ENCODE measurements around the gene MDM1. TPM values are rescaled to one million over a fixed set of nuclear protein-coding genes. Genes with fewer than 3 reads are reported as not detected.

MDM1 gene
- total RNA-seq, 3 donors from 2014 or later, result 7.1 to 70.9 (median 11.5) TPM

DNA sequence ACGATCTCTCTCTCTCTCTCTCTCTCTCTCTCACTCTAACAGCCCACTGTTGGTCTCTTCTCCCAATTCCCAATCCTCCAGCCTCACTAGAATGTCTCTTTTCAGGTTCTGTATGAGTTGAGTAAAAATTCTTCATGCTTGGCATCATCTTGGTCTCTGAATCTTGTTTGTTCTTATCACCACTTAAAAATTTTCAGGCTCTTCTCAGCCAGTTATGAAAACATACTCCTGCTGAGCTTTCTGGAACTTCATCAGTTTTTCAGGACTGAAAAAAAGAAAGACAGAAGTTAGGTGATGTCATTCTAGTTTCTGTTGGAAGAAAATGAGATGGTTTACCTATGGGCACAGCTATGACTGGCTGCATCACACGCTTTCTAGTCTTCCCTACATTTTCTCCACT, 67.3 kb downstream of the MDM1 start:
- H3K4me3 ChIP-seq, result no peak overlapping the region
- DNase-seq (no peak), ATAC-seq (no peak)
- H3K36me3 ChIP-seq (ENCODE audit: low read depth), result no peaks in the 10 kb centered on the region
- H3K4me1 ChIP-seq (ENCODE audit: low read depth), result no peaks in the 10 kb centered on the region
- TF ChIP-seq, protein P1, sequence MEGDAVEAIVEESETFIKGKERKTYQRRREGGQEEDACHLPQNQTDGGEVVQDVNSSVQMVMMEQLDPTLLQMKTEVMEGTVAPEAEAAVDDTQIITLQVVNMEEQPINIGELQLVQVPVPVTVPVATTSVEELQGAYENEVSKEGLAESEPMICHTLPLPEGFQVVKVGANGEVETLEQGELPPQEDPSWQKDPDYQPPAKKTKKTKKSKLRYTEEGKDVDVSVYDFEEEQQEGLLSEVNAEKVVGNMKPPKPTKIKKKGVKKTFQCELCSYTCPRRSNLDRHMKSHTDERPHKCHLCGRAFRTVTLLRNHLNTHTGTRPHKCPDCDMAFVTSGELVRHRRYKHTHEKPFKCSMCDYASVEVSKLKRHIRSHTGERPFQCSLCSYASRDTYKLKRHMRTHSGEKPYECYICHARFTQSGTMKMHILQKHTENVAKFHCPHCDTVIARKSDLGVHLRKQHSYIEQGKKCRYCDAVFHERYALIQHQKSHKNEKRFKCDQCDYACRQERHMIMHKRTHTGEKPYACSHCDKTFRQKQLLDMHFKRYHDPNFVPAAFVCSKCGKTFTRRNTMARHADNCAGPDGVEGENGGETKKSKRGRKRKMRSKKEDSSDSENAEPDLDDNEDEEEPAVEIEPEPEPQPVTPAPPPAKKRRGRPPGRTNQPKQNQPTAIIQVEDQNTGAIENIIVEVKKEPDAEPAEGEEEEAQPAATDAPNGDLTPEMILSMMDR (IDR thresholded peaks at IDR 0.05), result no peak
- H3K9me3 ChIP-seq, result no peaks in the 10 kb centered on the region
- intact Hi-C loops (cut with DNase I, micrococcal nuclease), result no loop called here

DNA sequence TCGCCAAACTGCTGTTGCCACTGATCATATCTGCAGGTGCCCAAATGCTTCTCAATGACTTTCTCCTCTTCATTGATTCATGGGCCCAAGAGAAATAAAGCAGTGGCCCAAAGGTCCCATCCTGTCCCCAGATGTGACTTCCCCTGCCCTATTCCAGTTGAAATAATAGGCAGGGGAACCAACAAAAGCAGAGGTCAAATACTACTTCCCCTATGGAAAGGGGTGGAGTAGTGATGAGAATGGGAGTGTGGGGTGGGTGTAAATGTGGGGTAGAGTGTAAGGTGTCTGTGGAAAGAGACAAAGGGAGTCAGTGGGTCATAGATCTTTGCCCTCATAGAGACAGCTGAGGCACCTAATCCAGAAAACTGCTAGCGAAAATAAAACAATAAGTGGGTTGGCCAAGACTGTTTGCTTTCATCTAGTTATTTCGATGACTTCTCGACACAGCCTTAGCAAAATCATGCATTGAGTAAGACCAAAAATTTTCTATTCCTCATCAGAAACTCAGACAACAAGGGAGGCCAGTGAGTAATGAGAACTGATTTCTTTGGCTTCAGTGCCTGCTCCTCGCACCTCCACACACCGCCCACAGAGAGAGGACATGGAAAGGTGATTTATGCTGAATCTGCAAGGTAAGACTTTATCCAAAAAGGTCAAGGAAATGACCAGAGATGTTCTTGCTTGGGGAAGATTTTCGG, 67.9 kb downstream of the MDM1 start:
- TF ChIP-seq, protein P1 (IDR thresholded peaks at IDR 0.05), result no peak
- H3K4me1 ChIP-seq (ENCODE audit: low read depth), result no peaks in the 10 kb centered on the region
- ATAC-seq (no peak), DNase-seq (no peak)
- H3K9me3 ChIP-seq, result no peaks in the 10 kb centered on the region
- H3K36me3 ChIP-seq (ENCODE audit: low read depth), result no peaks in the 10 kb centered on the region
- no peak overlapping the region for H3K4me3 ChIP-seq
- intact Hi-C loops (cut with DNase I, micrococcal nuclease), result no loop called here

DNA sequence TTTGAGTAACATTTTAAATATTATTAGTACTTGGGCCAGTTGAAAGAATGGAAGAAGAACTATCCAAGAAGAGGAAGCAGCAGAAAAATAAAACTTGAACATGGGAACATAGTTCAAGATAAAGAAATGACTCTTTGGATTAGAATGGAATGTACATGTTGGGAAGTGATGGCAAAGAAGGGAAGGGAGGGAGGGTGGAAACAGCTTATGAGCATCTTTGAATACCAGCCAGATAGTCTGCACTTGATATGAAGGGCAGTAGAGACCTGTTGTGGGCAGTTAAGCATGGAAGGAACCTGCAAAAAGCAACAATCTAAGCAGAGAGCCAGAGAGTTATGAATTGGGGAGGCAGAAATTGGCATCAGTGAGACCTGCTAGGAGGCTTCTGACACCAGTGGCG, 68.8 kb downstream of the MDM1 start:
- no peaks in the 10 kb centered on the region for H3K9me3 ChIP-seq
- H3K4me1 ChIP-seq (ENCODE audit: low read depth), result no peaks in the 10 kb centered on the region
- no peak overlapping the region for H3K4me3 ChIP-seq
- TF ChIP-seq, protein P1 (IDR thresholded peaks at IDR 0.05), result no peak
- ATAC-seq (no peak), DNase-seq (no peak)
- intact Hi-C loops (cut with DNase I, micrococcal nuclease), result no loop called here
- no peaks in the 10 kb centered on the region for H3K36me3 ChIP-seq (ENCODE audit: low read depth)

DNA sequence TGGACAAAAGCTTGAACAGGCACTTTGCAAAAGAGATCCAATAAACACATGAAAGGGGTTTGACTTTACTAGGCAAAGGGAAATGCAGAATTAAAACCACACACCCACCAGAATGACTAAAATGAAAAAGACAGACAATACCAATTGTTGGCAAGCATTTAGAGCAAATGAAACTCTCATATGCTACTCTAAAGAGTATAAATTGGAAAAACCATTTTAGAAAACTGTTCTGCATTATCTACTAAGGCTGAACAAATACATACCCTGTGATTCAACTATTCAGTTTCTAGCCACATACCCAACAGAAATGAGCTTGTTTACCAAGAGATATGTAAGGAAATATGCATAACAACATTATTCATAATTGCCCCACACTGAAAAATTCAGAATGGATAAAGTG, 70.3 kb downstream of the MDM1 start:
- no peaks in the 10 kb centered on the region for H3K9me3 ChIP-seq
- DNase-seq, result no peak
- intact Hi-C loops (cut with DNase I, micrococcal nuclease), result no loop called here
- TF ChIP-seq, protein P1 (IDR thresholded peaks at IDR 0.05), result no peak
- H3K4me1 ChIP-seq (ENCODE audit: low read depth), result no peaks in the 10 kb centered on the region
- ATAC-seq, result no peak
- no peaks in the 10 kb centered on the region for H3K36me3 ChIP-seq (ENCODE audit: low read depth)
- no peak overlapping the region for H3K4me3 ChIP-seq

DNA sequence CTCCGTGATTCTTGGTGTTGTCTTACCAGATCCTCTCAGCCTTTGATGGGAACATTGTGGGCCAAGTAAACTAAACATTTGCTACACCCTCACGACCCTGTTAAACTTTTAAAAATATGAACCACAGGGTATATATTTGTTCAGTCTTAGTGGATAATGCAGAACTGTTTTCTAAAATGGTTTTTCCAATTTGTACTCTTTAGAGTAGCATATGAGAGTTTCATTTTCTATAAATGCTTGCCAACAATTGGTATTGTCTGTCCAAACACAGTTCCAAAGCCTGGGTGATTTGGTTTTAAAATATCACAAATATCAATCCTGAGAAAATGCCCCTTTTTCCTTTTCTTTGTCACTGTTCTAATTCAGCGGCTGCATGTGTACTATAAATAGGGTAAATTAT, 72.0 kb downstream of the MDM1 start:
- Histone ChIP-seq H3K36me3 (ENCODE audit: low read depth) (no peaks in the 10 kb centered on the region), H3K4me3 (no peak overlapping the region), H3K9me3 (no peaks in the 10 kb centered on the region), H3K4me1 (ENCODE audit: low read depth) (no peaks in the 10 kb centered on the region)
- DNase-seq, result no peak
- TF ChIP-seq, protein P1 (IDR thresholded peaks at IDR 0.05), result no peak
- intact Hi-C loops (cut with DNase I, micrococcal nuclease), result no loop called here
- no peak for ATAC-seq

All from mucosa of descending colon (tissue), 3 donors.